SK-N-SH (cell line): ENCODE results near the gene NTM. TPM values are rescaled to one million over a fixed set of nuclear protein-coding genes. Genes with fewer than 3 reads are reported as not detected.

Source experiments
- CTCF ChIA-PET: fragments of 300-600, 350-600 bp; formaldehyde crosslinking; extraction: SDS; loops from one replicate; lab custom pipeline; 2021; lab: Yijun Ruan, JAX
- POLR2A ChIA-PET: fragments of 350-600 bp; sonication (Branson Sonifier 250); formaldehyde crosslinking; extraction: SDS; loops from one replicate; lab custom pipeline; 2020; ENCODE audit warnings: antibody characterized with exemption, inconsistent platforms; lab: Yijun Ruan, JAX
- DNase-seq: peaks from one replicate; pipeline ENCODE4 v3.0.0; 2012
- H2AFZ ChIP-seq: fragments of 200-600 bp; sonication (generic); 2 replicates; pipeline ENCODE4 v1.8.1; 2016; ENCODE audit warnings: antibody characterized with exemption, mild to moderate bottlenecking, low read depth
- H3F3A ChIP-seq: fragments of 200-600 bp; sonication (generic); replicated peaks from 2 replicates; pipeline ENCODE3; 2016; ENCODE audit warnings: antibody characterized with exemption, mild to moderate bottlenecking; ENCODE audit not compliant: insufficient read depth
- H3K27ac ChIP-seq, 2 experiments: fragments of 200-500 bp in 1 of 2; fragments of 200-600 bp in 1 of 2; sonication (Bioruptor generic) in 1 of 2; sonication (generic), shearing (Covaris generic) in 1 of 2; 2 replicates each; pipeline versions ENCODE4 v1.5.1 to v1.6.1; 2014 to 2016; ENCODE audit warnings: low read depth in 2 of 2, inconsistent platforms in 1 of 2, low read length in 1 of 2, mild to moderate bottlenecking in 1 of 2, mixed read lengths in 1 of 2
- H3K27me3 ChIP-seq: fragments of 200-600 bp; sonication (generic), shearing (Covaris generic); 2 replicates; pipeline ENCODE4 v1.6.1; 2016; ENCODE audit warnings: mixed run types; ENCODE audit not compliant: insufficient read depth
- H3K36me3 ChIP-seq, 2 experiments: fragments of 200-500 bp in 1 of 2; fragments of 200-600 bp in 1 of 2; sonication (Bioruptor generic) in 1 of 2; sonication (generic) in 1 of 2; replicated peaks in 1 of 2; 2 replicates each; pipeline versions ENCODE3 to v1.5.1; 2014 to 2016; ENCODE audit warnings: low read length in 1 of 2, mild to moderate bottlenecking in 1 of 2; ENCODE audit not compliant: insufficient read depth in 2 of 2, control insufficient read depth in 1 of 2
- H3K4me1 ChIP-seq, 2 experiments: fragments of 200-500 bp in 1 of 2; fragments of 200-600 bp in 1 of 2; sonication (Bioruptor generic) in 1 of 2; sonication (generic), shearing (Covaris generic) in 1 of 2; 2 replicates each; pipeline versions ENCODE4 v1.5.1 to v1.6.1; 2014 to 2016; ENCODE audit warnings: low read depth in 1 of 2, low read length in 1 of 2, mixed run types in 1 of 2; ENCODE audit not compliant: insufficient read depth in 2 of 2, control insufficient read depth in 1 of 2
- H3K4me2 ChIP-seq: fragments of 200-600 bp; sonication (generic), shearing (Covaris generic); 2 replicates; pipeline ENCODE4 v1.6.1; 2017; ENCODE audit warnings: mixed run types
- H3K4me3 ChIP-seq, 2 experiments: fragments of 200-500 bp in 1 of 2; fragments of 200-600 bp in 1 of 2; sonication (Bioruptor generic) in 1 of 2; sonication (generic), shearing (Covaris generic) in 1 of 2; 2 replicates each; pipeline versions ENCODE4 v1.5.1 to v1.8.1; 2014 to 2016; ENCODE audit warnings: low read depth in 2 of 2, inconsistent platforms in 1 of 2, low read length in 1 of 2, mild to moderate bottlenecking in 1 of 2, mixed read lengths in 1 of 2, moderate library complexity in 1 of 2
- H3K79me2 ChIP-seq: fragments of 200-600 bp; sonication (generic); 2 replicates; pipeline ENCODE4 v1.8.1; 2017; ENCODE audit warnings: mild to moderate bottlenecking; ENCODE audit not compliant: insufficient read depth
- H3K9ac ChIP-seq: fragments of 200-600 bp; sonication (generic); 2 replicates; pipeline ENCODE4 v1.6.1; 2017; ENCODE audit warnings: mixed run types
- H3K9me2 ChIP-seq: fragments of 200-600 bp; sonication (generic); 2 replicates; pipeline ENCODE4 v1.6.1; 2017; ENCODE audit warnings: mixed run types
- H3K9me3 ChIP-seq: fragments of 200-600 bp; sonication (generic); 2 replicates; pipeline ENCODE4 v1.6.1; 2017; ENCODE audit warnings: mixed run types, mild to moderate bottlenecking, moderate library complexity
- H4K20me1 ChIP-seq: fragments of 200-600 bp; sonication (generic); 2 replicates; pipeline ENCODE4 v1.6.1; 2017; ENCODE audit warnings: mild to moderate bottlenecking, mixed run types; ENCODE audit not compliant: insufficient read depth
- ELF1 ChIP-seq: IDR thresholded peaks from 2 replicates; pipeline ENCODE4 v1.4.0; 2012
- EP300 ChIP-seq, 2 experiments: IDR thresholded peaks; 2 replicates each; pipeline versions ENCODE4 v1.4.0 to v1.6.1; 2012; ENCODE audit warnings: borderline replicate concordance in 1 of 2, low read depth in 1 of 2, low read length in 1 of 2
- EZH2phosphoT487 ChIP-seq: fragments of 200-600 bp; sonication (generic); IDR thresholded peaks from 2 replicates; pipeline ENCODE4 v1.6.1; 2017; ENCODE audit warnings: low read depth, mixed run types, mild to moderate bottlenecking, antibody characterized with exemption, moderate library complexity, borderline replicate concordance
- FOSL2 ChIP-seq: IDR thresholded peaks from 2 replicates; pipeline ENCODE4 v1.4.0; 2012; ENCODE audit warnings: low read depth, mild to moderate bottlenecking, moderate library complexity, borderline replicate concordance
- FOXJ3 ChIP-seq: sonication (generic); formaldehyde crosslinking; IDR thresholded peaks from 2 replicates; pipeline ENCODE4 v1.5.1; 2020; ENCODE audit warnings: mild to moderate bottlenecking, missing genetic modification reagents
- JUND ChIP-seq: IDR thresholded peaks from 2 replicates; pipeline ENCODE4 v1.4.0; 2012
- MXI1 ChIP-seq: IDR thresholded peaks from 2 replicates; pipeline ENCODE4 v1.6.1; 2012; ENCODE audit warnings: mild to moderate bottlenecking, low read depth, low read length, improper control_type of control experiment
- NFIC ChIP-seq: IDR thresholded peaks from 2 replicates; pipeline ENCODE4 v1.4.0; 2012; ENCODE audit warnings: borderline replicate concordance
- POLR2AphosphoS5 ChIP-seq: IDR thresholded peaks from 2 replicates; pipeline ENCODE4 v1.6.1; 2012; ENCODE audit warnings: low read depth, low read length
- RCOR1 ChIP-seq: fragments of 150-350 bp; IDR thresholded peaks from 2 replicates; pipeline ENCODE4 v1.6.1; 2017; ENCODE audit warnings: antibody characterized with exemption, low read length
- RFX5 ChIP-seq: IDR thresholded peaks from 2 replicates; pipeline ENCODE4 v1.6.1; 2012; ENCODE audit warnings: mild to moderate bottlenecking, improper control_type of control experiment, low read length
- RXRA ChIP-seq: IDR thresholded peaks from 2 replicates; pipeline ENCODE4 v1.4.0; 2012; ENCODE audit warnings: low read depth, mild to moderate bottlenecking, borderline replicate concordance
- SIN3A ChIP-seq: IDR thresholded peaks from 2 replicates; pipeline ENCODE4 v1.6.1; 2012; ENCODE audit warnings: low read depth, mild to moderate bottlenecking, low read length, moderate library complexity, borderline replicate concordance
- TAF1 ChIP-seq: IDR thresholded peaks from 2 replicates; pipeline ENCODE4 v1.6.1; 2012; ENCODE audit warnings: low read depth, mild to moderate bottlenecking, low read length, moderate library complexity, borderline replicate concordance
- TCF12 ChIP-seq: IDR thresholded peaks from 2 replicates; pipeline ENCODE4 v1.4.0; 2012
- YY1 ChIP-seq: IDR thresholded peaks from 2 replicates; pipeline ENCODE4 v1.4.0; 2012; ENCODE audit warnings: low read depth, mild to moderate bottlenecking
- WGBS: methylation state at CpG from one replicate; pipeline ENCODE4 v1.1.6; 2017; ENCODE audit warnings: low lambda C conversion rate; 5-methylcytosine and 5-hydroxymethylcytosine counted together
- polyA plus RNA-seq, 3 experiments: library from polyadenylated mRNA; depleted of rRNA; stranded (reverse); fragments of >200 nt; gene quantifications; 2 replicates each; pipeline ENCODE4 v1.2.3, GENCODE V29; 2012
- TF ChIP-seq, protein P1 (sequence below): fragments of 150-350 bp; IDR thresholded peaks from 2 replicates; pipeline ENCODE4 v1.6.1; 2017; ENCODE audit warnings: antibody characterized with exemption, low read length, low read depth, borderline replicate concordance
- TF ChIP-seq, protein P2 (sequence below): fragments of 200-600 bp; sonication (generic); IDR thresholded peaks from 2 replicates; pipeline ENCODE4 v1.6.1; 2017; ENCODE audit warnings: antibody characterized with exemption, mild to moderate bottlenecking, moderate library complexity
- TF ChIP-seq, protein P3 (sequence below): IDR thresholded peaks from 2 replicates; pipeline ENCODE4 v1.4.0; 2012; ENCODE audit warnings: low read depth, borderline replicate concordance
- TF ChIP-seq, protein P4 (sequence below): IDR thresholded peaks from 2 replicates; pipeline ENCODE4 v1.4.0; 2012; ENCODE audit warnings: low read depth
- TF ChIP-seq, protein P5 (sequence below): IDR thresholded peaks from 2 replicates; pipeline ENCODE4 v1.4.0; 2012; ENCODE audit warnings: low read depth, borderline replicate concordance

NTM gene
- polyA plus RNA-seq, 1 of the 3 experiments (the other 2 are of a cell fraction), result 20.0 TPM

DNA sequence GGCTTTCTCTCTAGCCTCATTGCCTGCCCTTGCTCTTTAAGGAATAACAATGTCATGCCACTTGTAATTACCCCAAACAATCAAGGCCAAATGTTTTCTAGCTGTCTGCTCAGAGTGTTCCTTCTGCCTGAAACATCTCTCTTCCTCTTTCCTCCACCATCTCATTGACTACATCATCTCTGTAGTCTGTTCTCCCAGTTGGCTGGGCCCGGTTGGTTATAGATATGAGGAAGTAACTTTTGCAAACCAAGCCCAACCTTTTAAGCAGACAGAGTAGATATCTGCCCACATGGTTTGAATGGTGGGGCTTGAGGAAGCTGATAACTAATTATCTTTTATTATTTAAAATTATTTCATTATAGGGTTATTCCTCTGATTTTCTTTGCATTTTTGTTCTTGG is 104.5 kb downstream of the NTM start (continued):
- TF ChIP-seq, protein P1, sequence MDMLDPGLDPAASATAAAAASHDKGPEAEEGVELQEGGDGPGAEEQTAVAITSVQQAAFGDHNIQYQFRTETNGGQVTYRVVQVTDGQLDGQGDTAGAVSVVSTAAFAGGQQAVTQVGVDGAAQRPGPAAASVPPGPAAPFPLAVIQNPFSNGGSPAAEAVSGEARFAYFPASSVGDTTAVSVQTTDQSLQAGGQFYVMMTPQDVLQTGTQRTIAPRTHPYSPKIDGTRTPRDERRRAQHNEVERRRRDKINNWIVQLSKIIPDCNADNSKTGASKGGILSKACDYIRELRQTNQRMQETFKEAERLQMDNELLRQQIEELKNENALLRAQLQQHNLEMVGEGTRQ, result no peak
- TF ChIP-seq, protein P2, sequence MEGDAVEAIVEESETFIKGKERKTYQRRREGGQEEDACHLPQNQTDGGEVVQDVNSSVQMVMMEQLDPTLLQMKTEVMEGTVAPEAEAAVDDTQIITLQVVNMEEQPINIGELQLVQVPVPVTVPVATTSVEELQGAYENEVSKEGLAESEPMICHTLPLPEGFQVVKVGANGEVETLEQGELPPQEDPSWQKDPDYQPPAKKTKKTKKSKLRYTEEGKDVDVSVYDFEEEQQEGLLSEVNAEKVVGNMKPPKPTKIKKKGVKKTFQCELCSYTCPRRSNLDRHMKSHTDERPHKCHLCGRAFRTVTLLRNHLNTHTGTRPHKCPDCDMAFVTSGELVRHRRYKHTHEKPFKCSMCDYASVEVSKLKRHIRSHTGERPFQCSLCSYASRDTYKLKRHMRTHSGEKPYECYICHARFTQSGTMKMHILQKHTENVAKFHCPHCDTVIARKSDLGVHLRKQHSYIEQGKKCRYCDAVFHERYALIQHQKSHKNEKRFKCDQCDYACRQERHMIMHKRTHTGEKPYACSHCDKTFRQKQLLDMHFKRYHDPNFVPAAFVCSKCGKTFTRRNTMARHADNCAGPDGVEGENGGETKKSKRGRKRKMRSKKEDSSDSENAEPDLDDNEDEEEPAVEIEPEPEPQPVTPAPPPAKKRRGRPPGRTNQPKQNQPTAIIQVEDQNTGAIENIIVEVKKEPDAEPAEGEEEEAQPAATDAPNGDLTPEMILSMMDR, result no peak
- TF ChIP-seq, protein P3, sequence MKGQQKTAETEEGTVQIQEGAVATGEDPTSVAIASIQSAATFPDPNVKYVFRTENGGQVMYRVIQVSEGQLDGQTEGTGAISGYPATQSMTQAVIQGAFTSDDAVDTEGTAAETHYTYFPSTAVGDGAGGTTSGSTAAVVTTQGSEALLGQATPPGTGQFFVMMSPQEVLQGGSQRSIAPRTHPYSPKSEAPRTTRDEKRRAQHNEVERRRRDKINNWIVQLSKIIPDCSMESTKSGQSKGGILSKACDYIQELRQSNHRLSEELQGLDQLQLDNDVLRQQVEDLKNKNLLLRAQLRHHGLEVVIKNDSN, result no peak
- TF ChIP-seq EZH2phosphoT487 (no peak), TAF1 (no peak)

DNA sequence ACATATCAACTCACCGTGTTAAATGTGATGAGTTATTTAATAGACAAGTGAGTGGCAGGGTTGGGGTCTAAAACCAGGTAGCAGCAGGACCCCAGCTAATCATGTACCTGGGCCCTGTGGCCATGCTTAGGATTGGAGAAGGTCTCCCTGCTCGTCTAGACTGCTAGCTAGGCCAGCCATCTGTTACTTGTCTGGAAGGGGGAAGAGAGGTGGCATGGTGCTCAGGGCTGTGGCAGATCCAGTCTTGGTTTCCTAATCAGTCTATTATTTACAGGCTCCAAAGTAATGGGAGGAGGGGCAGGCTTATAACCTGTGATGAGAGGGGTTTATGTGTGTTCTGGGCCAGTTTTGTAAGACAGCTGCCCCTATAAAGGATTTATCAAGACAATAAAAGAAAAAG is 105.9 kb downstream of the NTM start:
- no peaks in the 10 kb centered on the region for H4K20me1 ChIP-seq
- no peak for TF ChIP-seq SIN3A
- TF ChIP-seq NFIC, result no peak
- TF ChIP-seq, protein P4, sequence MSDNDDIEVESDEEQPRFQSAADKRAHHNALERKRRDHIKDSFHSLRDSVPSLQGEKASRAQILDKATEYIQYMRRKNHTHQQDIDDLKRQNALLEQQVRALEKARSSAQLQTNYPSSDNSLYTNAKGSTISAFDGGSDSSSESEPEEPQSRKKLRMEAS, result no peak
- TF ChIP-seq RCOR1, result no peak
- TF ChIP-seq MXI1, result no peak
- TF ChIP-seq RFX5, result no peak
- TF ChIP-seq POLR2AphosphoS5, result no peak
- TF ChIP-seq TCF12, result no peak
- TF ChIP-seq EZH2phosphoT487, result no peak
- TF ChIP-seq, protein P3, result no peak
- TF ChIP-seq JUND, result no peak
- TF ChIP-seq YY1, result no peak
- no peak for TF ChIP-seq EP300 (IDR thresholded peaks at IDR 0.05; ENCODE audit: borderline replicate concordance in 1 of 2, low read depth in 1 of 2, low read length in 1 of 2)
- TF ChIP-seq, protein P2, result no peak
- TF ChIP-seq, protein P5, sequence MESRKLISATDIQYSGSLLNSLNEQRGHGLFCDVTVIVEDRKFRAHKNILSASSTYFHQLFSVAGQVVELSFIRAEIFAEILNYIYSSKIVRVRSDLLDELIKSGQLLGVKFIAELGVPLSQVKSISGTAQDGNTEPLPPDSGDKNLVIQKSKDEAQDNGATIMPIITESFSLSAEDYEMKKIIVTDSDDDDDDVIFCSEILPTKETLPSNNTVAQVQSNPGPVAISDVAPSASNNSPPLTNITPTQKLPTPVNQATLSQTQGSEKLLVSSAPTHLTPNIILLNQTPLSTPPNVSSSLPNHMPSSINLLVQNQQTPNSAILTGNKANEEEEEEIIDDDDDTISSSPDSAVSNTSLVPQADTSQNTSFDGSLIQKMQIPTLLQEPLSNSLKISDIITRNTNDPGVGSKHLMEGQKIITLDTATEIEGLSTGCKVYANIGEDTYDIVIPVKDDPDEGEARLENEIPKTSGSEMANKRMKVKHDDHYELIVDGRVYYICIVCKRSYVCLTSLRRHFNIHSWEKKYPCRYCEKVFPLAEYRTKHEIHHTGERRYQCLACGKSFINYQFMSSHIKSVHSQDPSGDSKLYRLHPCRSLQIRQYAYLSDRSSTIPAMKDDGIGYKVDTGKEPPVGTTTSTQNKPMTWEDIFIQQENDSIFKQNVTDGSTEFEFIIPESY, result no peak
- TF ChIP-seq RXRA, result no peak
- no peak for TF ChIP-seq FOXJ3 (CRISPR knock-in tag)
- no peak for TF ChIP-seq ELF1
- TF ChIP-seq FOSL2, result no peak
- TF ChIP-seq, all 33 proteins: peak for 0
- Histone ChIP-seq H3K4me2 (no peak overlapping the region), H3K79me2 (no peaks in the 10 kb centered on the region), H2AFZ (no peak overlapping the region), H3K9ac (no peak overlapping the region), H3K9me2 (no peaks in the 10 kb centered on the region), H3K27ac (no peak overlapping the region), H3K9me3 (no peaks in the 10 kb centered on the region), H3K4me1 (no peaks in the 10 kb centered on the region; a peak in 1 of 4 replicates), H3F3A (no peaks in the 10 kb centered on the region), H3K27me3 (no peaks in the 10 kb centered on the region), H3K4me3 (no peak overlapping the region), H3K36me3 (no peaks in the 10 kb centered on the region)
- 11% methylated on average over 2 of the region's 2 CpGs for WGBS
- POLR2A ChIA-PET, result no interaction called here
- CTCF ChIA-PET, result no interaction called here
- no peak for DNase-seq
